ENCODE results near the gene RAMP2. TPM values are rescaled to one million over a fixed set of nuclear protein-coding genes. Genes with fewer than 3 reads are reported as not detected.
A peak's percentile ranks its signal among the peaks of the same experiment; 100 is the strongest.

Gene RAMP2
- total RNA-seq, 1 donor from 2014 or later, result 0.51 TPM

- DNase-seq (ENCODE audit: low spot score), result no peak
- Histone ChIP-seq H3K9me3 (ENCODE audit: low read depth) (no peaks in the 10 kb centered on the region), H4K20me1 (ENCODE audit: low read depth) (no peaks in the 10 kb centered on the region)
These were observed 16.7 kb upstream of the RAMP2 start for GRCh38 chr17:42744283-42744805.

GRCh38 chr17:42744806-42745617, 16.0 kb upstream of the RAMP2 start, which contains the start of gene EZH1:
Gene EZH1 (minus strand): TSS chr17:42745040. CDS start chr17:42728941, 16,099 bp downstream.
- peaks cover 20% of the 10 kb centered on the region for H3K27me3 ChIP-seq
- no peak for TF ChIP-seq CTCF (IDR thresholded peaks at IDR 0.05)
- no peak for TF ChIP-seq EZH2 (IDR thresholded peaks at IDR 0.05)
- TF ChIP-seq EZH2phosphoT487 (IDR thresholded peaks at IDR 0.05), result no peak
- H3K4me3 ChIP-seq, result peak within 1 kb of the TSS; percentile 63
- peak within 1 kb of the TSS; percentile 88 for H2AFZ ChIP-seq (replicated peaks)
- H3K4me3 Mint-ChIP-seq, result peak within 1 kb of the TSS; percentile 97
- peaks cover 22% of the 10 kb centered on the region for H3K4me1 Mint-ChIP-seq
- peak within 1 kb of the TSS; percentile 93 for H3K27ac Mint-ChIP-seq
- peaks cover 9% of the 10 kb centered on the region for H3F3A ChIP-seq (ENCODE audit: low read depth)
- no peaks in the 10 kb centered on the region for H3K9me3 ChIP-seq (ENCODE audit: low read depth)
- H3K27me3 Mint-ChIP-seq (ENCODE audit: insufficient read depth, low read depth), result peaks cover 8% of the 10 kb centered on the region
- peak; percentile 98 for DNase-seq (ENCODE audit: low spot score)
- H3K36me3 Mint-ChIP-seq, result no peaks in the 10 kb centered on the region
- H3K9ac ChIP-seq, result peak within 1 kb of the TSS; percentile 52
- peak within 1 kb of the TSS; percentile 51 for H3K27ac ChIP-seq
- H3K36me3 ChIP-seq, result no peaks in the 10 kb centered on the region
- peaks cover 15% of the 10 kb centered on the region for H3K4me1 ChIP-seq
- H3K9me3 Mint-ChIP-seq, result peaks cover 5% of the 10 kb centered on the region
- no peaks in the 10 kb centered on the region for H4K20me1 ChIP-seq (ENCODE audit: low read depth)
- peak within 1 kb of the TSS; percentile 93 for H3K4me2 ChIP-seq
- H3K79me2 ChIP-seq (ENCODE audit: low read depth), result peaks cover 43% of the 10 kb centered on the region

More at GRCh38 chr17:42744283-42744805, 16.7 kb upstream of the RAMP2 start:
- peaks cover 20% of the 10 kb centered on the region for H3K4me1 Mint-ChIP-seq
- Histone ChIP-seq H3K27ac (peak overlapping the region; percentile 51), H3F3A (ENCODE audit: low read depth) (peaks cover 9% of the 10 kb centered on the region), H3K79me2 (ENCODE audit: low read depth) (peaks cover 49% of the 10 kb centered on the region), H3K4me2 (peak overlapping the region; percentile 93), H3K9ac (peak overlapping the region; percentile 52), H3K4me3 (peak overlapping the region; percentile 63), H3K4me1 (peaks cover 12% of the 10 kb centered on the region), H2AFZ (replicated peaks) (peak overlapping the region; percentile 88), H3K27me3 (peaks cover 20% of the 10 kb centered on the region), H3K36me3 (no peaks in the 10 kb centered on the region)
- peaks cover 5% of the 10 kb centered on the region for H3K9me3 Mint-ChIP-seq
- H3K4me3 Mint-ChIP-seq, result peak overlapping the region; percentile 97
- TF ChIP-seq EZH2phosphoT487 (IDR thresholded peaks at IDR 0.05) (no peak), CTCF (IDR thresholded peaks at IDR 0.05) (no peak), EZH2 (IDR thresholded peaks at IDR 0.05) (no peak)
- H3K27me3 Mint-ChIP-seq (ENCODE audit: insufficient read depth, low read depth), result peaks cover 8% of the 10 kb centered on the region
- H3K36me3 Mint-ChIP-seq, result no peaks in the 10 kb centered on the region
- H3K27ac Mint-ChIP-seq, result peak overlapping the region; percentile 93

GRCh38 chr17:42748202-42748907, 12.7 kb upstream of the RAMP2 start:
- Histone ChIP-seq H3K9me3 (ENCODE audit: low read depth) (no peaks in the 10 kb centered on the region), H3F3A (ENCODE audit: low read depth) (peaks cover 9% of the 10 kb centered on the region), H3K27ac (no peak overlapping the region), H2AFZ (replicated peaks) (no peak overlapping the region), H3K9ac (no peak overlapping the region), H3K4me3 (no peak overlapping the region), H3K36me3 (no peaks in the 10 kb centered on the region), H3K4me1 (peaks cover 15% of the 10 kb centered on the region), H3K27me3 (peaks cover 35% of the 10 kb centered on the region), H3K4me2 (no peak overlapping the region), H4K20me1 (ENCODE audit: low read depth) (no peaks in the 10 kb centered on the region), H3K79me2 (ENCODE audit: low read depth) (peaks cover 9% of the 10 kb centered on the region)
- Mint-ChIP-seq H3K9me3 (peaks cover 5% of the 10 kb centered on the region), H3K36me3 (no peaks in the 10 kb centered on the region), H3K27me3 (ENCODE audit: insufficient read depth, low read depth) (peaks cover 8% of the 10 kb centered on the region), H3K27ac (no peak overlapping the region), H3K4me3 (no peak overlapping the region), H3K4me1 (peaks cover 19% of the 10 kb centered on the region)
- TF ChIP-seq EZH2phosphoT487 (IDR thresholded peaks at IDR 0.05) (no peak), EZH2 (IDR thresholded peaks at IDR 0.05) (no peak), CTCF (IDR thresholded peaks at IDR 0.05) (no peak)
- no peak for DNase-seq (ENCODE audit: low spot score)

Data from neural progenitor cell (in vitro differentiated cells).